T-helper 1 cell treated with Interleukin-12 subunit alpha and Interleukin-12 subunit beta and Interleukin-4 antibody, amounts not matched to agents 30 μg/mL and 1 μg/mL, for 36 hours (primary cell): ENCODE data around the gene DIAPH1.

Source experiments
- H3K27ac Mint-ChIP-seq: one replicate; pipeline ENCODE4 v1.8.0; 2021; ENCODE audit warnings: mild to moderate bottlenecking, mixed read lengths
- H3K27me3 Mint-ChIP-seq: one replicate; pipeline ENCODE4 v1.8.0; 2021; ENCODE audit warnings: low read depth, mixed read lengths
- H3K36me3 Mint-ChIP-seq: one replicate; pipeline ENCODE4 v1.8.0; 2021; ENCODE audit warnings: low read depth, mixed read lengths
- H3K4me1 Mint-ChIP-seq: one replicate; pipeline ENCODE4 v1.8.0; 2021; ENCODE audit warnings: low read depth, mixed read lengths
- H3K4me3 Mint-ChIP-seq: one replicate; pipeline ENCODE4 v1.8.0; 2021; ENCODE audit warnings: mild to moderate bottlenecking, moderate library complexity, mixed read lengths
- H3K9me3 Mint-ChIP-seq: one replicate; pipeline ENCODE4 v1.8.0; 2021; ENCODE audit warnings: mixed read lengths

DIAPH1 gene

GRCh38 chr5:141609044-141609443 is 9.8 kb downstream of the DIAPH1 start:
- H3K36me3 Mint-ChIP-seq: peaks cover 38% of the 10 kb centered on the region
- no peak overlapping the region for H3K4me3 Mint-ChIP-seq
- H3K4me1 Mint-ChIP-seq: peaks cover 66% of the 10 kb centered on the region
- no peaks in the 10 kb centered on the region for H3K9me3 Mint-ChIP-seq
- H3K27me3 Mint-ChIP-seq: no peaks in the 10 kb centered on the region
- no peak overlapping the region for H3K27ac Mint-ChIP-seq

DNA sequence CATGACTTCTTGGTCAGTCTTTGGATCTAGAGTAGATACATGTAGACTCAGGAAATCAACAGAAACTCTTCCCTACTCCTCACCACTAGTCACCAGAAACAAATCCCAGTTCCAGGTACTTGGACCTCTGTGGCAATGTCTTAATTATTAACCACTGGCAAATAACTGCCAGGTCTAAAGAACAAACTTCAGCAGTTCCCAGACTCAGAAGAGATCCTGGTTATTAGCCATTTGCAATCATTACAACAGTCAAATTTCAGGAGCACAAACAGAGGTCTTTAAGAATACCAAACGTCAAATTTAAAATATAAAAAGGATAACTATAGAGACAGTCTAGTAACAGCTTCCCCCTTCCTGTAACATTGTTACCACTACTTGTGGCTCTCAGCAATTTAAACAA is 10.2 kb downstream of the DIAPH1 start:
- Mint-ChIP-seq H3K4me3 (peak overlapping the region; percentile 59), H3K4me1 (peaks cover 70% of the 10 kb centered on the region), H3K36me3 (peaks cover 38% of the 10 kb centered on the region), H3K27me3 (no peaks in the 10 kb centered on the region), H3K9me3 (no peaks in the 10 kb centered on the region), H3K27ac (peak overlapping the region; percentile 82)

- Mint-ChIP-seq H3K36me3 (peaks cover 34% of the 10 kb centered on the region), H3K27me3 (no peaks in the 10 kb centered on the region), H3K9me3 (no peaks in the 10 kb centered on the region), H3K27ac (peak overlapping the region; percentile 93), H3K4me3 (peak overlapping the region; percentile 10), H3K4me1 (peaks cover 68% of the 10 kb centered on the region)
These were observed 10.8 kb downstream of the DIAPH1 start for GRCh38 chr5:141608046-141608445.

DNA sequence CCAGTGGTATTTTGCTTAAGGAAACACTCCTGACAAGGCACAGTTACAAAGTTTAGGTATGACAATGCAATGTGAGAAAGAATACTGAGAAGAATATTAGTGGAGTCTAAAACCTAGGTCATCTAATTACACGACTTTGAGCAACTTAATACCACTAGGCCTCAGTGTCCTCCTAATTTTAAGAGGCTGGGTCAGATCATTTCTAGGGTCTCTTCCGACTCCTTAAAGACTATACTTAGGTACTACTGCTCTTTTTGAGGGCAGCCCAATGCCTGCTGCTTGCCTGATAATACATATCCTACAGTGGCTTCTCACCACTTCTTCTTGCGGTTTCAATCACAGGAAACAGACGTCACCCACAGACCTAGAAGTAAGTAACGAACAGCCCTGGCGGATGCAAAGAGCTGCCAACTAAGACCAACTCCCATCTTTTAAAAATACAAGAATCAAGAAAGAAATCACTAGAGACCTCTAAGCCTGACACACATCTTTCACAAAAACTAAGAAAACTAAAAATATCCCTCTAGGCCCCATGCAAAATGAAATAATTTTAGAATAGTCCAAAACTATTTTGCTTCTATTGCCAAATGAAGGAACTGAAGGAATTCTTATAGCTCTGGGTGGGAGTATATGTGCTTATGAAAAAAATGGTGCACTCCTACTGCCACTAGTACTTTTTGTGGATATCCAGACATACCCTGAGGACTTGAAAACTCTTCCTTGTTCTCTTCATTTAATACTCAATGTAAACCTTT is 13.1 kb downstream of the DIAPH1 start:
- H3K36me3 Mint-ChIP-seq: peaks cover 30% of the 10 kb centered on the region
- peaks cover 68% of the 10 kb centered on the region for H3K4me1 Mint-ChIP-seq
- H3K4me3 Mint-ChIP-seq: peak overlapping the region; percentile 76
- no peaks in the 10 kb centered on the region for H3K27me3 Mint-ChIP-seq
- peak overlapping the region; percentile 93 for H3K27ac Mint-ChIP-seq
- H3K9me3 Mint-ChIP-seq: no peaks in the 10 kb centered on the region

DNA sequence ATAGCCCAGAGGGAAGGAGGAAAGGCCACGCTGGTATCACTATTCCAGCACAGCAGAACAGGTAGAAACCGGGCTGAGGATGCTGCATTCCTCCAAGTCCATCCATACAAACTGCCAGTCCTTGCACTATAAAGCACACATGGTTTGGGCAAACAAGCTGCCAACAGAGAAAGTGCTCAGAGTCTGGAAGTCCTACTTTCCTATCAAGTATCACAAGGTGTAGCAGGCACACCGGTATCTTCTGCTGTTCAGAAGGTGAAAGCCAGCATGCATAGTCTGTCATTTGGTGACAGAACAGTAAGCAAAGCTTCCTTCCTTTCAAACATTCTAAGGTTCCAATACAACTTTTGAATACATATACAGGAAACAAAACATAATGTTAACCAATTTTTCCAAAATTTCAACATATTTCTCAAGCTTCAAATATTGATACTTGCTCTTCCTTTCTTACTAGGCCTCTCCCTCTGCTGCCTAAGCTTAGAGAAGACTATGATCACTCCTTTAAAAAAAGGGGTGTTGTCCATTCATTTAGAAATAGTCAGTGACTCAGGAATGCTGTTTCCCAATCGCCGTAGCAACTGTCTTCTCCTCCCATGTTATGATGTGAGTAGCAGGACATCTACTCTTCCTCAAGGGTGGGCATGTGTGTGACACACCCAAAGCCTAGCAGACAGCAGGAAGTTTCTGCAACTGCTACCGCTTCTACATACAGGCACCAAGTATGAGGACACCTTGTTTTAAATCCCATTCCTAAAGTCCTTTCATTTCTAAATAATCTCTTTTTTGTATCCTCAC is 14.7 kb downstream of the DIAPH1 start:
- H3K27me3 Mint-ChIP-seq: no peaks in the 10 kb centered on the region
- peak overlapping the region; percentile 90 for H3K27ac Mint-ChIP-seq
- H3K4me3 Mint-ChIP-seq: peak overlapping the region; percentile 78
- peaks cover 25% of the 10 kb centered on the region for H3K36me3 Mint-ChIP-seq
- no peaks in the 10 kb centered on the region for H3K9me3 Mint-ChIP-seq
- peaks cover 75% of the 10 kb centered on the region for H3K4me1 Mint-ChIP-seq

DNA sequence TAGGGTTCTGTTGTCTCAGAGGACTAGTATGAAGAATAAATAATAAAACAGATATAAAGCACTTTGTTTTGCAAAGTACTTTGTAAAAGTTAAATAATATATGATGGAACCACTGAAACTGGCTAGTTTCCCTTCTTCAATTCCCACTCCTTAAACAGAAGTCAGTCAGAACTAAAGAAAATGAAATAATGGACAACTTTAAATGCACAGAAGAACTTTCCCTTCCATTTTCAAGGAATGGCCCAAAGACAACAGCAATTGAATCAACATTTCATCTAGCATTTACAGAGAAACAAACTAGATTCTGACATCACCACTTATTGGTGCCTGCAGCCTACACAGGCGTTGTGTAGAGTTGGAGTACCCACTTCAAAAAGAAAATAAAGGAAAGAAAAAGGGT is 16.2 kb downstream of the DIAPH1 start:
- Mint-ChIP-seq H3K4me3 (peak overlapping the region; percentile 27), H3K9me3 (no peaks in the 10 kb centered on the region), H3K27ac (peak overlapping the region; percentile 65), H3K27me3 (no peaks in the 10 kb centered on the region), H3K4me1 (peaks cover 74% of the 10 kb centered on the region), H3K36me3 (peaks cover 16% of the 10 kb centered on the region)

DNA sequence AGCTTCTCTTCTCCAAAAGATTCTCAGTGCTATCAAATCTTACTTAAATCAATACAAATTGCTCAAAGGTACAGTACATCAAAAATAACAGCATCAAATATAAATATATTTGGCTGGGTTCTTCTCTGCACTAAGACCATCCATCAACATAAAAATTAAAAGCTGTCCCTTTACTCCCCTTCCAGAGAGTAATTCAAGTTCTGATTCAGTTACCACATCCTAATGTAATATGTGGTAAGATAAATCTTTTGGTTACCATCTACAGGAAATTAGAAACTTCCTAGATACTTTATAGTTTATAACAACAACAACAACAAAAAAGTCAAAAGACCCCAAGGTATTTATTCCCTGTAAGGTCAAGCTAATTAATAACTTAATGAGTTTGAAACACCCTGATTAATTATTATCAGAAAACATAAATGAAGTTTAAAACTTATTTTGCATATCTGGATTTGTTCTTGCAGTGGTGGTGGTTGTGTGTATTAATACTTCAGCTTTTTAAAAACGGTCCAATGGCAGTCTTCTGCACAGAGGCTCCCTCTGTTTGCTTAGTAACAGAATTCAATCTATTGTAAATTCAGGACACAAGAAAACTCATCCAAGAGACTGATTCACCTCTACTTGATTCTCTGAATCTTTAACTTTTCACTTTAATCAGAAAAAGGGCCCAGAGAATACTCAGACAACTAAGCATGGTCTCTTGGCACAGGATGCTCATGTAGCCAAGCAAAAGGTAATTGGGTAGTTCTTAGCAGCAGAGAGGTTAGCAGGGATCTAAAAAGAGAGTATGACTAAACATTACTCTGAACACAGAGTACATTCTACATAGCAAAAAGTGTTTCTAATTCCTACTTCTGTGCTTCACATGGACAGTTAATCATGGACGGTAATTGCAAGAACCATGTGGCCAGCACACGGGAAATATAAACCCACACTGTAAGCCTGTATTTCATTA is 20.1 kb downstream of the DIAPH1 start:
- Mint-ChIP-seq H3K4me1 (peaks cover 55% of the 10 kb centered on the region), H3K36me3 (peaks cover 13% of the 10 kb centered on the region), H3K9me3 (no peaks in the 10 kb centered on the region), H3K27me3 (no peaks in the 10 kb centered on the region), H3K27ac (peak overlapping the region; percentile 59), H3K4me3 (no peak overlapping the region)

GRCh38 chr5:141597814-141598213 is 21.0 kb downstream of the DIAPH1 start:
- Mint-ChIP-seq H3K9me3 (no peaks in the 10 kb centered on the region), H3K36me3 (peaks cover 13% of the 10 kb centered on the region), H3K4me3 (no peak overlapping the region), H3K27me3 (no peaks in the 10 kb centered on the region), H3K27ac (no peak overlapping the region), H3K4me1 (peaks cover 56% of the 10 kb centered on the region)

DNA sequence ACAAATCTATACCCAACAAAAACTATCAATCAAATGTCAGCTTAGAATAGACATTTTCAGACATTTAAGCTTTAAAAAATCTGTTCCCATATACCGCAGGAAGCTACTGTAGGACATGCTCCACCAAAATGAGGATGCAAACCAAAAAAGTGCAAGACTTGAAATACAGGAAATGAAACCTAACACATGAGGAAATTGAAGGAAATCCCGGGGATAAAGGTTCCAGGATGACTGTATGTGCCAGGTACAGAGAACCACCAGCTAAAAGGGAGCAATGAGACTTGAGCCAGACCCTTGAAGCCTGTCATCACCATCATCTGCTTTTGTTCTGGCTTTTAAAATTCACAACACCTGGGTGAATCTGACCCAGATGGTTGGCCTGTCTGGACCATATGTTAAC is 21.4 kb downstream of the DIAPH1 start:
- peaks cover 56% of the 10 kb centered on the region for H3K4me1 Mint-ChIP-seq
- peaks cover 9% of the 10 kb centered on the region for H3K36me3 Mint-ChIP-seq
- no peak overlapping the region for H3K4me3 Mint-ChIP-seq
- no peak overlapping the region for H3K27ac Mint-ChIP-seq
- H3K27me3 Mint-ChIP-seq: no peaks in the 10 kb centered on the region
- no peaks in the 10 kb centered on the region for H3K9me3 Mint-ChIP-seq

DNA sequence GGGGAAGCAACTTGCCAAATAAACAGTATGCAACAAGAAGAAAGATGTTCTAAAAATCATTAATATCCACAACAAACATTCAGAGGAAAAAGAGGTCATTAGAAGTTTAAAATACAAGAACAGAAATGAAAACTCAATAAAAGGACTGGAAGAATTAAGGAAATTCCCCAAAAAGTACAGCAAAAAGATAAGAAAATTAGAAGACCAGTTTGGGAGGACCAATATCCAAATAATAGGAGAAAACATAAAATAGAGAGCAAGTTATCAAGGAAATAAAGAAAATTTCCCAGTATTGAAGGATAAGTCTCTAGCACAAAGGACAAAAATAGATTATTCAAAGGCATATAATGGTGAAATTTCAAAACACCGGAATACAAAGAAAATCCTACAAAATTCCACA is 21.9 kb downstream of the DIAPH1 start:
- peak overlapping the region; percentile 19 for H3K4me3 Mint-ChIP-seq
- no peaks in the 10 kb centered on the region for H3K9me3 Mint-ChIP-seq
- no peaks in the 10 kb centered on the region for H3K27me3 Mint-ChIP-seq
- H3K36me3 Mint-ChIP-seq: peaks cover 8% of the 10 kb centered on the region
- H3K27ac Mint-ChIP-seq: peak overlapping the region; percentile 37
- peaks cover 59% of the 10 kb centered on the region for H3K4me1 Mint-ChIP-seq

- Mint-ChIP-seq H3K27me3 (no peaks in the 10 kb centered on the region), H3K9me3 (no peaks in the 10 kb centered on the region), H3K4me3 (no peak overlapping the region), H3K27ac (no peak overlapping the region), H3K4me1 (peaks cover 24% of the 10 kb centered on the region), H3K36me3 (peaks cover 26% of the 10 kb centered on the region)
These were observed 28.7 kb downstream of the DIAPH1 start for GRCh38 chr5:141590127-141590526.

DNA sequence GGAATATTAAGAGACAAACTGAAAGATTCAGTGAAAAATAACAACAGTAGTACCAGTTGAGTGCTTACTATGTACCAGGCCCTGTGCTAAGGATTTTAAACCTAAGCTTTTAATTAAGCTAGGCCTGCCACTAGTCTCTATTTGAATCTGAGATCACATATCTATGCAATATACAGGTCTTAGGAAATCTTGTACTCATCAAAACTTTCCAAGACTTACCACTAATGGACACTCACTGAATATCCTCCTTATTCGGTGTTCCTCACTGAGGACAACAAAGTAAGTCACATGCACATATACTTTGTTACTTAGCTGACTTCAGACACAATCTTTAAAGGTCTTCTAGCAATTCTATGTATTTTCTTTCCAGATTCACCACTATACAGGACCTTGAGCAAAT is 32.6 kb downstream of the DIAPH1 start:
- H3K36me3 Mint-ChIP-seq: peaks cover 48% of the 10 kb centered on the region
- no peak overlapping the region for H3K4me3 Mint-ChIP-seq
- H3K4me1 Mint-ChIP-seq: peaks cover 15% of the 10 kb centered on the region
- no peaks in the 10 kb centered on the region for H3K27me3 Mint-ChIP-seq
- no peak overlapping the region for H3K27ac Mint-ChIP-seq
- H3K9me3 Mint-ChIP-seq: no peaks in the 10 kb centered on the region

DNA sequence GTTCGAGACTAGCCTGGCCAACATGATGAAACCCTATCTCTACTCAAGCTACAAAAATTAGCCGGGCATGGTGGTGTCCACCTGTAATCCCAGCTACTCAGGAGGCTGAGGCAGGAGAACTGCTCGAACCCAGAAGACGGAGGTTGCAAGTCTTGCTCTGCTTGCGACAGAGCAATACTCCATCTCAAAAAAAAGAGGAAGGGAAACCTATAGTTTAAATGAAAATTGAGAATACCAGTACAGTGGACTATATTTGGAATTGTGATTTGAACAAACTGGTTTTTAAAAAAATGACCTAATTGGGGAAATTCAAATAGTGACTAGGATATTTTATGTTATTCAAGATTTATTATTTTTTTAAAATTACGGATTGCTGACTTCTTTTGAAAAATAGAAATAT is 33.2 kb downstream of the DIAPH1 start:
- H3K27me3 Mint-ChIP-seq: no peaks in the 10 kb centered on the region
- H3K4me3 Mint-ChIP-seq: no peak overlapping the region
- H3K36me3 Mint-ChIP-seq: peaks cover 48% of the 10 kb centered on the region
- no peak overlapping the region for H3K27ac Mint-ChIP-seq
- peaks cover 8% of the 10 kb centered on the region for H3K4me1 Mint-ChIP-seq
- H3K9me3 Mint-ChIP-seq: no peaks in the 10 kb centered on the region

DNA sequence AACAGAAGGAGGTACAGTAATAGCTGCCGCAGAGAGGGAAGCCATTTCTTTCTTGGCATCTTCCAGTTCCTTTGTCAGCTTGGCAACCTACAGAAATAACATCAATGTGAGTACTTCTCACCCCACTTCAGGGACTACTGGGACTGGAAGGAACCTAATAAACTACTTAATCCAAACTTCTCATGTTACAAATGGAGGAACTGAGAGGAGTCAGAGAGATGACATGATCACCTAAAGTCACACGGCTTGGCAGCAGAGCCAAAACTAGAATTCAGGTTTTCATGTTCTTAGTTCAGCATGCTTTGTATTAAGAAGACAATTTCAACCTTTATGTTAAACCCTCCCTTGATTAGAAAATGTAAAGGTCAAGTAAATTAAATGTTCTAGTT is 44.7 kb downstream of the DIAPH1 start:
- Mint-ChIP-seq H3K4me1 (no peaks in the 10 kb centered on the region), H3K9me3 (no peaks in the 10 kb centered on the region), H3K27me3 (no peaks in the 10 kb centered on the region), H3K27ac (no peak overlapping the region), H3K4me3 (no peak overlapping the region), H3K36me3 (peaks cover 54% of the 10 kb centered on the region)
